ENCODE results near the gene PAK4.
"Not testable (repeated sequence)": the region's sequence is repeated elsewhere in the genome, so short reads cannot be mapped to it uniquely, and the experiment has no call there.

Gene PAK4

GRCh38 chr19:39125554-39126311 is at the start of gene PAK4:
Gene PAK4, plus strand, starts transcription at chr19:39125786. Its CDS starts 43,768 bp downstream, at chr19:39169554.
- DNase-seq (ENCODE audit: low read depth, low spot score): peak; percentile 82

DNA sequence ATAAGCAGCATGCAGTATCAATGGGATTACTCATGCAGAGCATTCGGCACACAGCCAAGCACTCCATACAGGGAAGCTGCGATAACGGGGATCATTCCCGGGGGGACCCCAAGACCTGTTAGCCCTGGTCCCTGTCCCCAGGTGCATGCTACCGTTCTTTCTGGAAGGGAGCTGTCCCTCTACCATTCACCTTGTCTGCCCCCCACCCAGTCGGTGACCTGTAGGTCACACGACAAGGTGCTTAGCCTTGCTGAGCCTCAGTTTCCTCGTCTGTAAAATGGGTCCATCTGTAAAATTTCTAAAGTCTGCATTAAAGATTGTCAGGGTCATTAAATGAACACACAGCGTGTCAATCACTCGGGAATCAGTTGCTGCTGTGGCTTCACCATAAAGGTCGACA is 48.3 kb upstream of the PAK4 start:
- no peak for DNase-seq (ENCODE audit: low read depth, low spot score)

- DNase-seq (ENCODE audit: low read depth, low spot score): no peak
These were observed 47.0 kb upstream of the PAK4 start for GRCh38 chr19:39078436-39079200.

DNA sequence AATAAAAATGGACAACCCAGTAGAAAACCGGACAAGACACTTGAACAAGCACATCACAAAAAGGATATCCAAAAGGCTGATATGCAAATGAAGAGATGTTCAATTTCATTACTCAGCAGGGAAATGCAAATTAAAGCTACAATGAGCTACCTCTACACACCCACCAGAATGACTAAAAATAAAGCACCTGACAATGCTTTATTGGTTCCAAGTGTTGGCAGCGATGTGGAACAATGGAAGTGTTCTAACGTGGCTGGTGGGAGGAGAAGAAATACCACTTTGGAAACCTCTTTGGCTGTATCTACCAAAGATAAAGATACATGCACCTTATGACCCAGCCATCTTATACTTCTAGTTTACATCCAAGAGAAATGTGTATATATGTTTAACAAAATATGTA is 45.2 kb upstream of the PAK4 start:
- no peak for DNase-seq (ENCODE audit: low read depth, low spot score)

GRCh38 chr19:39082167-39082566 is 43.4 kb upstream of the PAK4 start:
- DNase-seq (ENCODE audit: low read depth, low spot score): no peak

- no peak for DNase-seq (ENCODE audit: low read depth, low spot score)
These were observed 42.6 kb upstream of the PAK4 start for GRCh38 chr19:39082745-39083598.

DNA sequence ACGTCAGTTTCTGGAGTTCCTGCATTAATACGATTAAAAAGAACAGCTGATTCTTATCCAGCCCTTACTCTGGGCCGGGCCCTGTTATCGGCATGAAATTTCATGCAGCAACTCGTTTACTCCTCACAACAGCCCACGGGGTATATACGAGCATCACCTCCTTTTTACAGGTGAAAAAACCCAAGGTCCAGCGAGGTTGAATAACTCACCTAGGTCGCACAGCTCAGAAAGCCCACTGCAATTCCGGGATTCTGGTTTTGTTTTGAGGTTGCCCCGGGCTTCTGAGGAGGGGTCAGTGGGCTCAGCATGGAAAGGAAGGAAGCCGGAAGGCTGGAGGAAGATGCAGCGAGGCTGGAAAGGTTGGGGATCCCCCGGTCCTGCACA is 42.0 kb upstream of the PAK4 start:
- DNase-seq (ENCODE audit: low read depth, low spot score): no peak

GRCh38 chr19:39083983-39084731 is 41.4 kb upstream of the PAK4 start, which contains the start of gene ACP7:
Gene ACP7, plus strand, starts transcription at chr19:39084368. Its CDS starts 902 bp downstream, at chr19:39085270.
- DNase-seq (ENCODE audit: low read depth, low spot score): no peak

DNA sequence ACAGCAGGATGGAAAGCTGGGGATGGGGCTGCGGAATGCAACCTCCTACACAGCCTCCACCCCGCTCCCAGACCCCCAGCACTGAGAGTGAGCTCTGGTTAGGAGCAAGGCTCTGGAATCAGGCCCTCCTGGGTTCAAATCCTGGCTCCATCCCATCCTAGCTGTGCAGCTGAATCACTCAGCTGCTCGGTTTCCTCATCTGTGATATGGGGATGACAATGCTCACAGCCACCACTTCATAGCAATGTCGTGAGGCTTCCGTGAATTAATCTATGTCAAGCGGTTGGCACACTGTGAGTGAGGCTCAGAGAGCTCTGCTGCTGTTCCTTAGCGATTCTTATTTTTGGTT is 40.9 kb upstream of the PAK4 start:
- DNase-seq (ENCODE audit: low read depth, low spot score): no peak

- DNase-seq (ENCODE audit: low read depth, low spot score): no peak
These were observed 40.2 kb upstream of the PAK4 start for GRCh38 chr19:39085392-39085791.

GRCh38 chr19:39086386-39086785 is 39.2 kb upstream of the PAK4 start:
- no peak for DNase-seq (ENCODE audit: low read depth, low spot score)

DNA sequence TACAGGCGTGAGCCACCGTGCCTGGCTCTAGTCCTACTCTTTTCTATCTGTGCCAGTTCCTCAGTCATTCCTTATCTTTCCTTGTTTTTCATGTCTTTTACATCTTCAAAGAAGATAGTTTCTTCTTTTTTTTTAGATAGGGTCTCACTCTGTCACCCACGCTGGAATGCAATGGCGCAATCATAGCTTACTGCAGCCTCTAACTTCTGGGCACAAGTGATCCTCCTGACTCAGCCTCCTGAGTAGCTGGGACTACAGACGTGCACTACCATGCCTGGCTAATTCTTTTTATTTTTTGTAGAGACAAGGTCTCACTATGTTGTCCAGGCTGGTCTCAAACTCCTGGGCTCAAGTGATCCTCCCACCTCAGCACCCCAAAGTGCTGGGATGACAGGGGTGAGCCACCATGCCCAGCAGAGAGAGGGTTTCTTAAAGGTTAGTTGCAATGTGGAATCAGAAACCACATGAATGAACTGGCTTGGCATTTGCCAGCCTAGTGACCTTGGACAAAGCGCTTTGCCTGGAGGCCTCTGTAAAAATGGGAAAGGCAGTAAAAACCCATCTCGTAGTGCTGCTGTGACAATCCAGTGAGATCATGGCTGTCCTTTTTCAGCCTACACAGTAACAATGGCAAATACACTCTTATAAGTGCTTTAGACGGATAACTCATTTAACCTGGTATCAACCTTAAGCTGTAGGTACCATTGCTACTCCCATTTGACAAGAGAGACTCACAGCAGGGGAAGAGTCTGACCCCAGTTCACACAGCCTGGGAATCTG is 37.5 kb upstream of the PAK4 start:
- no peak for DNase-seq (ENCODE audit: low read depth, low spot score)

GRCh38 chr19:39090016-39090415 is 35.6 kb upstream of the PAK4 start:
- DNase-seq (ENCODE audit: low read depth, low spot score): not testable (repeated sequence)

GRCh38 chr19:39090881-39091280 is 34.7 kb upstream of the PAK4 start:
- DNase-seq (ENCODE audit: low read depth, low spot score): no peak

GRCh38 chr19:39095799-39096540 is 29.6 kb upstream of the PAK4 start:
- DNase-seq (ENCODE audit: low read depth, low spot score): not testable (repeated sequence)

- no peak for DNase-seq (ENCODE audit: low read depth, low spot score)
These were observed 28.3 kb upstream of the PAK4 start for GRCh38 chr19:39097299-39097698.

- DNase-seq (ENCODE audit: low read depth, low spot score): no peak
These were observed 27.9 kb upstream of the PAK4 start for GRCh38 chr19:39097721-39098120.

- DNase-seq (ENCODE audit: low read depth, low spot score): no peak
These were observed 27.0 kb upstream of the PAK4 start for GRCh38 chr19:39098365-39099269.

DNA sequence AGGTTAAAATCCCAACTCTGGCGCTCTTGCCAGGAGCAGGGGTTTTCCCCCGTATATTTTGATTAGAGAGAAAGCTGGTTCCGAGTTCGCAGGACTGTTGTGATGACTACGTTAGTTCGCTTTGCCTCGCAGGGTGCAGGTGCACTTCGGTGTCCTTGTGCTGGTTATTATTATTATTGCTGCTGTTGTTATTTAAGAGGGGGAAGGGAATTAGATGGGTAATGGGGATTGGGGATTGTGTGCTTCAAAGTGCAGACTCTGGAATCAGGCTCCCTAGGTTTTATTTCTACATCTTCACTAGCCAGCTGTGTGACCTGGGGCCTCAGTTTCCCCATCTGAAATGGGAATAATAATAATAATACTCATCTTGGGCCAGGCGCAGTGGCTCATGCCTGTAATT is 26.2 kb upstream of the PAK4 start:
- DNase-seq (ENCODE audit: low read depth, low spot score): no peak
